Measurements from ENCODE around the gene BRME1. TPM values are rescaled to one million over a fixed set of nuclear protein-coding genes. Genes with fewer than 3 reads are reported as not detected.

Gene BRME1
- total RNA-seq, 1 experiment from 2014 or later, result 17.4 TPM

- no TSS peak for BruUV-seq (replicated peaks)
- H3K27ac Mint-ChIP-seq (ENCODE audit: unreplicated experiment), result no peak overlapping the region
- no peak for DNase-seq
These were observed 31.8 kb upstream of the BRME1 start for GRCh38 chr19:13937479-13938300.

GRCh38 chr19:13935765-13936510 lies 30.0 kb upstream of the BRME1 start:
- intact Hi-C loops (cut with micrococcal nuclease; ENCODE audit: unreplicated experiment), result no loop called here
- H3K9me3 Mint-ChIP-seq (ENCODE audit: unreplicated experiment), result no peaks in the 10 kb centered on the region
- DNase-seq, result no peak
- H3K36me3 Mint-ChIP-seq (ENCODE audit: insufficient read depth, unreplicated experiment), result no peaks in the 10 kb centered on the region
- H3K27me3 Mint-ChIP-seq (ENCODE audit: insufficient read depth, unreplicated experiment), result no peaks in the 10 kb centered on the region
- no peaks in the 10 kb centered on the region for H3K9me3 ChIP-seq
- POLR2A ChIA-PET, result no interaction called here
- H3K27ac Mint-ChIP-seq (ENCODE audit: unreplicated experiment), result no peak overlapping the region
- H3K4me3 Mint-ChIP-seq (ENCODE audit: unreplicated experiment), result no peak overlapping the region
- BruUV-seq (replicated peaks), result no TSS peak
- no peaks in the 10 kb centered on the region for H3K36me3 ChIP-seq (ENCODE audit: control insufficient read depth, insufficient read depth, low read length)
- H3K4me1 ChIP-seq, result no peaks in the 10 kb centered on the region
- H3K27me3 ChIP-seq (replicated peaks; ENCODE audit: control insufficient read depth, insufficient read depth, low read length), result no peaks in the 10 kb centered on the region
- CTCF ChIA-PET, result interaction anchor here (0.6 kb wide), 1 partner anchor 73 kb away, joined by 4 read pairs; no protein-coding TSS in a partner anchor
- H3K4me3 ChIP-seq (ENCODE audit: low read depth, low read length), result no peak overlapping the region
- no peaks in the 10 kb centered on the region for H3K4me1 Mint-ChIP-seq (ENCODE audit: low read depth, unreplicated experiment)
- no peak for TF ChIP-seq CTCF (IDR thresholded peaks at IDR 0.05; ENCODE audit: insufficient read depth in 1 of 2, low read depth in 1 of 2, low read length in 1 of 2, severe bottlenecking in 1 of 2, unreplicated experiment in 1 of 2)

More at GRCh38 chr19:13937479-13938300, 31.8 kb upstream of the BRME1 start:
- Histone ChIP-seq H3K4me1 (no peaks in the 10 kb centered on the region), H3K36me3 (ENCODE audit: control insufficient read depth, insufficient read depth, low read length) (no peaks in the 10 kb centered on the region), H3K9me3 (no peaks in the 10 kb centered on the region), H3K4me3 (ENCODE audit: low read depth, low read length) (no peak overlapping the region), H3K27me3 (replicated peaks; ENCODE audit: control insufficient read depth, insufficient read depth, low read length) (no peaks in the 10 kb centered on the region)
- intact Hi-C loops (cut with micrococcal nuclease; ENCODE audit: unreplicated experiment), result no loop called here
- Mint-ChIP-seq H3K4me1 (ENCODE audit: low read depth, unreplicated experiment) (no peaks in the 10 kb centered on the region), H3K27me3 (ENCODE audit: insufficient read depth, unreplicated experiment) (no peaks in the 10 kb centered on the region), H3K36me3 (ENCODE audit: insufficient read depth, unreplicated experiment) (no peaks in the 10 kb centered on the region), H3K9me3 (ENCODE audit: unreplicated experiment) (no peaks in the 10 kb centered on the region), H3K4me3 (ENCODE audit: unreplicated experiment) (no peak overlapping the region)
- no peak for TF ChIP-seq CTCF (IDR thresholded peaks at IDR 0.05; ENCODE audit: insufficient read depth in 1 of 2, low read depth in 1 of 2, low read length in 1 of 2, severe bottlenecking in 1 of 2, unreplicated experiment in 1 of 2)
- ChIA-PET POLR2A (no interaction called here), CTCF (interaction anchor here (0.5 kb wide), 1 partner anchor 139 kb away, joined by 3 read pairs; no protein-coding TSS in a partner anchor)

- Histone ChIP-seq H3K4me3 (ENCODE audit: low read depth, low read length) (no peak overlapping the region), H3K27me3 (replicated peaks; ENCODE audit: control insufficient read depth, insufficient read depth, low read length) (no peaks in the 10 kb centered on the region), H3K36me3 (ENCODE audit: control insufficient read depth, insufficient read depth, low read length) (no peaks in the 10 kb centered on the region), H3K4me1 (no peaks in the 10 kb centered on the region), H3K9me3 (no peaks in the 10 kb centered on the region)
- POLR2A ChIA-PET, result no interaction called here
- no TSS peak for BruUV-seq (replicated peaks)
- intact Hi-C loops (cut with micrococcal nuclease; ENCODE audit: unreplicated experiment), result no loop called here
- Mint-ChIP-seq H3K9me3 (ENCODE audit: unreplicated experiment) (no peaks in the 10 kb centered on the region), H3K27me3 (ENCODE audit: insufficient read depth, unreplicated experiment) (no peaks in the 10 kb centered on the region), H3K27ac (ENCODE audit: unreplicated experiment) (peak overlapping the region; percentile 33), H3K4me3 (ENCODE audit: unreplicated experiment) (no peak overlapping the region), H3K4me1 (ENCODE audit: low read depth, unreplicated experiment) (no peaks in the 10 kb centered on the region), H3K36me3 (ENCODE audit: insufficient read depth, unreplicated experiment) (no peaks in the 10 kb centered on the region)
- no peak for DNase-seq
- TF ChIP-seq CTCF (IDR thresholded peaks at IDR 0.05; ENCODE audit: insufficient read depth in 1 of 2, low read depth in 1 of 2, low read length in 1 of 2, severe bottlenecking in 1 of 2, unreplicated experiment in 1 of 2), result no peak
- CTCF ChIA-PET, result no interaction called here
These were observed 28.8 kb upstream of the BRME1 start for GRCh38 chr19:13934785-13935109.
